Measurements from ENCODE around the gene EPN3. TPM values are rescaled to one million over a fixed set of nuclear protein-coding genes. Genes with fewer than 3 reads are reported as not detected.
A peak's percentile ranks its signal among the peaks of the same experiment; 100 is the strongest.

EPN3 gene
- total and polyA plus RNA-seq, 2 donors (not counting 1 experiment from before 2014, with no cell fraction given) = not detected

GRCh38 chr17:50507871-50508572 is 24.5 kb upstream of the EPN3 start, which contains the start of gene MYCBPAP:
MYCBPAP (plus strand) TSS chr17:50508439; CDS start chr17:50508675, 236 bp downstream.
- peak within 1 kb of the TSS; percentile 41 to 79 (median 54) for H3K4me3 ChIP-seq (ENCODE audit: control extremely low read depth in 1 of 5, extremely low read depth in 1 of 5, insufficient read depth in 1 of 5, low read depth in 2 of 5, low read length in 4 of 5)
- H2AFZ ChIP-seq (ENCODE audit: insufficient read depth, low read depth, low read length, poor library complexity, severe bottlenecking) = peak within 1 kb of the TSS; percentile 89
- Mint-ChIP-seq H3K4me1 (peaks cover 28% of the 10 kb centered on the region), H3K4me3 (peak within 1 kb of the TSS; percentile 84), H3K9me3 (ENCODE audit: insufficient read depth) (no peaks in the 10 kb centered on the region), H3K27ac (peak within 1 kb of the TSS; percentile 83), H3K27me3 (no peaks in the 10 kb centered on the region)
- peaks cover 9 to 19% of the 10 kb centered on the region in 2 donors for H3K4me1 ChIP-seq (ENCODE audit: control insufficient read depth in 2 of 2, insufficient read depth in 2 of 2, low read length in 2 of 2)
- no peak for TF ChIP-seq CTCF (IDR thresholded peaks at IDR 0.05)
- no peak for TF ChIP-seq EZH2 (IDR thresholded peaks at IDR 0.05; ENCODE audit: borderline replicate concordance, insufficient read depth, low read depth, low read length, poor library complexity, severe bottlenecking)
- intact Hi-C loops (cut with micrococcal nuclease) = loop anchor here (1.0 kb wide), 3 partner anchors 30 to 162 kb away; partner anchors contain the start of genes RSAD1 and XYLT2
- H4K20me1 ChIP-seq (ENCODE audit: control insufficient read depth, insufficient read depth, low read length, poor library complexity, severe bottlenecking) = no peaks in the 10 kb centered on the region
- peak within 1 kb of the TSS; percentile 1 to 19 for H3K27ac ChIP-seq (ENCODE audit: low read length in 2 of 2)
- CTCF ChIA-PET = interaction anchor here (1.0 to 1.8 kb wide), 2 partner anchors 29 to 111 kb away, joined by 4 to 10 read pairs; partner anchors contain the start of genes LRRC59 and RSAD1
- no peaks in the 10 kb centered on the region for H3K36me3 ChIP-seq (replicated peaks in 1 of 2; ENCODE audit: control extremely low read depth in 1 of 2, control insufficient read depth in 1 of 2, extremely low read depth in 1 of 2, insufficient read depth in 2 of 2, low read length in 1 of 2)
- peaks cover 0 to 3% (median 0%) of the 10 kb centered on the region in 3 donors for H3K9me3 ChIP-seq (ENCODE audit: control extremely low read depth in 1 of 3, control insufficient read depth in 2 of 3, insufficient read depth in 1 of 3, low read length in 2 of 3)
- H3K9ac ChIP-seq (ENCODE audit: low read length) = peak within 1 kb of the TSS; percentile 86
- WGBS (ENCODE audit: insufficient coverage) = 8% methylated on average over 62 of the region's 66 CpGs
- DNase-seq (peak; percentile 85), ATAC-seq (ENCODE audit: low read depth) (peak; percentile 84)
- H3K27me3 ChIP-seq (replicated peaks in 1 of 4; ENCODE audit: control extremely low read depth in 1 of 4, control insufficient read depth in 3 of 4, insufficient read depth in 4 of 4, low read length in 3 of 4) = peaks cover 0 to 8% (median 3%) of the 10 kb centered on the region in 4 experiments
- H3K79me2 ChIP-seq (ENCODE audit: control insufficient read depth, insufficient read depth, low read length) = no peaks in the 10 kb centered on the region
- POLR2A ChIA-PET = interaction anchor here (0.6 kb wide), 1 partner anchor 201 kb away, joined by 7 read pairs; no protein-coding TSS in a partner anchor
- H3K4me2 ChIP-seq (replicated peaks; ENCODE audit: low read depth, low read length, poor library complexity, severe bottlenecking) = peak within 1 kb of the TSS; percentile 93

Measured in B cell (primary cell).